ENCODE measurements around the gene DIAPH1.

DIAPH1 gene

DNA sequence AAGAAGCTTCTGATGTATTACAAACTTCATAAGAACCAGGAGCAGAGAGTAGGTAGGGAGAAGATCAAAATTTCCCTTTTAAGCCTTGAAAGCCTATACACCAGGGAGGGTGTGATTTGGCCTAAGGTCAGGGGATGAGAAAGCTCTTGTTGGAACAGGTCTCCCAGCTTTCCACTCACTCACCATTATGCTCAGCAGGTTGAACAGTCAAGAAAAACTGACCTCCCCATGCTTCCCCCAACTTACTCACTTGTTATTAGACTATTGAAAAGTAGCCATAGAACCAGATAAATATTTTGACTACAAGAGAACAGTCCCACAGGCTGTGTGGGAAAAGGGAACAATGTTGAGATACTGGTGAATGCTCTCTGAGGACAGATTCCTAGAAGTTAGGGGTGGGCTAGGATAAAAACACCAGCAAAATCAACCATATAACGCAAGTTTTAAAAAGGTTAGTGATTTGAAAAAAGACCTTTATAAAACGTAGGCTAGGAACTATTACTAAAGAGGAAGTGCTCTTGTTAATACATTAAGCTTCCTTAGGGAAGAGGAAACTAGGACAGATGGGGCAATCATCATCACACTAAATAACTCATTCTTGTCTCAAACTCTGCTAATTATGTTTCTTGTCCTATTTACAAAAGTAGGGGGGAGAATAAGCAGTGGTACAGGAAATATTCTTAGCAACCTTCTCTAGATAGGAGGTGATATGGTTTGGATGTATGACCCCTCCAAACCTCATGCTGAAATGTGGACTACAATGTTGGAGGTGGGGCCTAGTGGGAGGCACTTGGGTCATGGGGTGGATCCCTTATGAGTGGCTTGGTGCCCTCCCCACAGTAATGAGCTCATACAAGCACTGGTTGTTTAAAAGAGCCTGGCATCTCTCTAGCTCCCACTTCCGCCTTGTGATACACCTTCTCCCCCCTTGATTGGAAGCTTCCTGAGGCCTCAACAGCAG, 98.9 kb downstream of the DIAPH1 start:
- DNase-seq (ENCODE audit: low spot score) = no peak

- no peak for DNase-seq (ENCODE audit: low spot score)
These were observed 100.2 kb downstream of the DIAPH1 start for GRCh38 chr5:141518618-141519015.

DNA sequence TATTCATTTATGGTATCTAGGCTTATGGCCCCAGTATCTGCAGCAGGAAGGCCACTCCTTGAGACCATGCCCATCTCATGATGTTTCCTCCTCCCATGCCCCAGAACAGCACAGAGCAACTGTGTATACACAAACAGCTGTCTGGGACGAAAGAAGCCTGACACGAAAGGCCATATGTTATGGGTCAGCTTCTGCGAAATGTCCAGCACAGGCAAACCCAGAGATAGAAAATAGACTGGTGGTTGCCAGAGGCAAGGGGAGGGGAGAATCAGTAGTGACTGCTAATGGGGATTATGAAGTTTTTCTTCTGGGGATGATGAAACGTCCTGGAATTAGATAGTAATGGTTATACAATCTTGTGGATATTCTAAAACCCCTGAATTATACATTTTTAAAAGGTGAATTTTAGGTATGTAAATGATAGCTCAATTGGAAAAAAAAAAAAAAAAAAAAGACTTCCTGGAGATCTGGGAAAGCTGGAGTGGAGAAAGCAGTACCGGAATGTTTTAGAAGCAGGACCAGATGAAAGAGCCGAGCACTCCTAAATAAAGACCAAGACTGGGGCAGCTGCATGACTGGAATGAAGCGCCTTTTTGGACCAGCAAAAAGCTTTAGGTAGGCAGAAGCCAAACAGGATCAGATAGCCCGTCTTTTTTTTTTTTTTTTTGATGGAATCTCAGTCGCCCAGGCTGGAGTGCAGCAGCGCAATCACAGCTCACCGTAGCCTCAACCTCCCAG, 100.8 kb downstream of the DIAPH1 start:
- DNase-seq (ENCODE audit: low spot score) = no peak

DNA sequence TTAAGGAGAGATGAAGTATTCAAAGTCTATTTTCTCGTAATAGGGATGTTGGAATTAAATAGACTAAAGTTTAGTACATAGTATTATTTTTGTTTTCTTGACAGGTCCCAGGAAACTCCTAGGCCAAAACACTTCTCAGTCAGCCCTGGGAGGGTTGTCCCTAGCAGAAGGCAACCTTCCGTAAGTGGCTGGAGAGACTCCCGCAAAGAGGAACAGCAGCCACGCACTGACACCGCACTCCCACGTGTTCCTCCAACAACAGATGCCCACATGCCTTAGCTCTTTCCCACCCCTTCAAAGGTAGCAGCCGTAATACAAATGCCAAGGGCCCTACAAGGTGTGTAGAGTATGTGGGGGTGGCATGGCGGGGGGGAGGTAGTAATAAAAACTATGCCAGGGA, 101.5 kb downstream of the DIAPH1 start:
- DNase-seq (ENCODE audit: low spot score) = no peak

DNA sequence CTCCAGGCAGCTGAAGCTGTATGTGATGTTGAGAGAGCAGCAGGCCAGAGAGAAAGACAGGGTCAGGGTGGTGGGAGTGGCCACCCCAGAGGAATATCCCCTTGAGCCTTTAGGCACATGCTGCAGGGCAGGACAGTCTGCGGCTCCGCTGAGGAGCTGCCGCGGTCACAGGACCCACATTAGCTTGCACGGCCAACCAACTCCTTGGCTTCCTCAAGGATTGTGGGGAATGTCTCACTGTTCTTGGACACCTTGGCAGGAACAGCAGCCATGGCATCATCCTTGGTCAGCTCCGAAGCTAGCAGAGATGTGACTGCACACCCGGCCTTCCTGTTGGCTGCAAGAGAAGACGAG, 102.2 kb downstream of the DIAPH1 start:
- DNase-seq (ENCODE audit: low spot score) = no peak

GRCh38 chr5:141515946-141516671, 102.7 kb downstream of the DIAPH1 start:
- DNase-seq (ENCODE audit: low spot score) = no peak

- DNase-seq (ENCODE audit: low spot score) = no peak
These were observed 103.7 kb downstream of the DIAPH1 start for GRCh38 chr5:141515141-141515540.

GRCh38 chr5:141514330-141515133, 104.3 kb downstream of the DIAPH1 start:
- DNase-seq (ENCODE audit: low spot score) = no peak

DNA sequence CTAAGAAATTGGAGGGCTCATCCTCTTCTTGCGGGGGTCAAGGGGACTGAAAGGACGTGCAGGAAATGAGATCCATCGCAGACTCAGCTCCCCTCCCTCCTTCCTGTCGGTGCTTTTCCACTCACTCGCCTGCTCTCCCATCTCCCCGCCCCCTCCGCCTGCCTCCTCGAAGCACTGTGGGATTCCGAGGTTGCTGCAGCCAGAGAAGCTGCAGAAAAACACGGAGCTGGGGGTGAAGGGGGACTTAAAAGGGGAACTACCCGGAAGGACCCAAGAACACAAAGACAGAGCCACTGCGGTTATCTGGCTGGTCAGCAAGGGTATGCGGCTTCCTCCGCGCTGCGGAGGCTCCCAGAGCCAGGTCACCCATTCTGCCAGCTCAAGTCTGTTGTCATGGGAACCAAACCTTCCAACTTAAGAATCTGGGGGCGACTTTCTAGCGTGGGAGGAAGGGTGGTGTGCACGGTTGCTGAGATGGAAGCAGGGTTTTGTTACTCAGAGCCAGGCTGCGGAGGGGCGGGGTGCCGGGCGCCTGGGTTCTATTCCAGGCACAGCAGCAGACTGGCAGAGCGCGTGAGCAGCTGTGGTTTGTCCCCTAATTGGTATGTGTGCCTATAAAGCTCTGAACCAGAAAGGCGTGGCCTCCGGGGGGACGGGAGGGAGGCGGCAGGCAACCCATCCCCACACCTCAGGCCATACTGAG, 105.0 kb downstream of the DIAPH1 start:
- peak; percentile 48 for DNase-seq (ENCODE audit: low spot score)

- DNase-seq (ENCODE audit: low spot score) = no peak
These were observed 105.7 kb downstream of the DIAPH1 start for GRCh38 chr5:141512911-141513626.

DNA sequence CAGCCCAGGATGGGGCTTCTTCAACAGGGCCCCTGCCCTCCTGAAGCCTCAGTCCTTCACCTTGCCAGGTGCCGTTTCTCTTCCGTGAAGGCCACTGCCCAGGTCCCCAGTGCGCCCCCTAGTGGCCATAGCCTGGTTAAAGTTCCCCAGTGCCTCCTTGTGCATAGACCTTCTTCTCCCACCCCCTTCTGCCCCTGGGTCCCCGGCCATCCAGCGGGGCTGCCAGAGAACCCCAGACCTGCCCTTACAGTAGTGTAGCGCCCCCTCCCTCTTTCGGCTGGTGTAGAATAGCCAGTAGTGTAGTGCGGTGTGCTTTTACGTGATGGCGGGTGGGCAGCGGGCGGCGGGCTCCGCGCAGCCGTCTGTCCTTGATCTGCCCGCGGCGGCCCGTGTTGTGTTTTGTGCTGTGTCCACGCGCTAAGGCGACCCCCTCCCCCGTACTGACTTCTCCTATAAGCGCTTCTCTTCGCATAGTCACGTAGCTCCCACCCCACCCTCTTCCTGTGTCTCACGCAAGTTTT, 106.3 kb downstream of the DIAPH1 start:
- no peak for DNase-seq (ENCODE audit: low spot score)

- no peak for DNase-seq (ENCODE audit: low spot score)
These were observed 107.0 kb downstream of the DIAPH1 start for GRCh38 chr5:141511771-141512325.

- DNase-seq (ENCODE audit: low spot score) = no peak
These were observed 107.8 kb downstream of the DIAPH1 start for GRCh38 chr5:141510850-141511601.

- DNase-seq (ENCODE audit: low spot score) = no peak
These were observed 108.6 kb downstream of the DIAPH1 start for GRCh38 chr5:141510160-141510559.

GRCh38 chr5:141508798-141509611, 109.8 kb downstream of the DIAPH1 start:
- DNase-seq (ENCODE audit: low spot score) = peak; percentile 42

- DNase-seq (ENCODE audit: low spot score) = no peak
These were observed 110.4 kb downstream of the DIAPH1 start for GRCh38 chr5:141508440-141508797.

DNA sequence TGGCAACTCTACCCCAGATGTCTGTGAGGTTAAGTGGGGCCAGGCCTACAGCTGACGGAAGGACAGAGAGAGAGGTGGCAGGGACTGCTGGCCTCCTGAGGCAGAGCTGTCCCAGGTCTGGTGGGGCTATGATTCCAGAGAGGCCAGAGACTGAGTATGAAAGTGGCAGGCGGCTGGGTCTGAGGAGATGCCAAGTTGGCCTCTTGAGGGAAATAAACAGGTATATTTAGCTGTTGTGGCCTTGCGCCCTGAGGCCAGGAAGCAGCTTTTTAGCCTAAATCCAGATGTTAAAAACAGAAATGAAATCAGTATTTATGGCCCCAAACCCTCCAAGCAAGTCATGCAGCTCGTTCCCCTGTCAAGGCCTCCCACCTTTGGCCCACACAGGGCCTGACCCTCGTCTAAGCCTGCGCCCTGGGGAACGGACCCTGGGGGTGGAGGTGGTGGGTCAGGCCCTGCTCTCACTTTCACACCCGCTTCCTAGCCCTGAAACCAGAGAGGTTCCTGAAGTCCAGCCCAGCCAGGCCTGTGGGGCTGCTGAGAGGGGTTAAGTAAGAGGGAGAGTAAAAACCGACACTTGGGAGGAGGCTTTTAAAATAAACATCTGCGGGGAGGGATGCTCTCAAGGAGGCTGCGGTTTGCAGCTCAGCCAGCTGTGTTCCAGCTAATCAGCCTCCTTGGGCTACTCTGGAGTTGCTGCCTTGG, 111.3 kb downstream of the DIAPH1 start:
- DNase-seq (ENCODE audit: low spot score) = no peak
